HUES6 (cell line): ENCODE measurements around the gene GSG1.
A peak's percentile ranks its signal among the peaks of the same experiment; 100 is the strongest.

ENCODE experiments used
- H3K27ac ChIP-seq: 2 replicates; pipeline ENCODE4 v1.7.0; 2013; ENCODE audit warnings: low read depth, mild to moderate bottlenecking, low read length, inconsistent platforms
- H3K27me3 ChIP-seq: 2 replicates; pipeline ENCODE4 v1.6.1; 2013; ENCODE audit warnings: low read length; ENCODE audit not compliant: control insufficient read depth, insufficient read depth
- H3K36me3 ChIP-seq: 2 replicates; pipeline ENCODE4 v1.6.1; 2013; ENCODE audit warnings: low read length; ENCODE audit not compliant: control insufficient read depth, insufficient read depth
- H3K4me1 ChIP-seq: 2 replicates; pipeline ENCODE4 v1.6.1; 2013; ENCODE audit warnings: low read length; ENCODE audit not compliant: control insufficient read depth, insufficient read depth
- H3K4me3 ChIP-seq: 2 replicates; pipeline ENCODE4 v1.5.1; 2013; ENCODE audit warnings: low read depth, low read length
- H3K9ac ChIP-seq: one replicate; pipeline ENCODE4 v1.6.1; 2013; ENCODE audit warnings: mild to moderate bottlenecking, low read length
- H3K9me3 ChIP-seq: 2 replicates; pipeline ENCODE4 v1.6.1; 2013; ENCODE audit warnings: low read depth, low read length; ENCODE audit not compliant: control insufficient read depth, insufficient read depth

GSG1 gene

DNA sequence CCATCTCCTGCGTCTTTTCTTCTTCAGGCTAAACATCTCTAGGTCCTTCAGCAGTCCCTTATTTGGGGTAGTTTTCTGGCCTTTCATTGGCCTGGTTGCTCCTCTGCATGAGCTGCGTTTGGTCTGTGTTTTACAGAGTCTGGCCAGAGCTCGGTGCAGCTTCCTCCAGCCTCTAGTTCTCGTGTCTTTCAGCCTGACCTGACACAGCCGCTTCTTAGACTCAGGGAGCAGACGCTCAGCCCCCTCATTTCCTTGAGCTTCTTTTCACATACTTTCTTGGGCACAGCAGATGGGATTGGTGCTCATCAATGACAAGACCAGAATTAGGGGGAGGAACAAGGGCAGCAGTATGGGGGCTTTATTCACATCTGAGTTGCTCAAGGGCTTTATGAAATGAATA lies 13.6 kb upstream of the GSG1 start:
- no peaks in the 10 kb centered on the region for H3K36me3 ChIP-seq
- peaks cover 5% of the 10 kb centered on the region for H3K9me3 ChIP-seq
- no peak overlapping the region for H3K9ac ChIP-seq
- no peaks in the 10 kb centered on the region for H3K27me3 ChIP-seq
- H3K4me1 ChIP-seq, result peaks cover 23% of the 10 kb centered on the region
- H3K4me3 ChIP-seq, result no peak overlapping the region
- no peak overlapping the region for H3K27ac ChIP-seq

DNA sequence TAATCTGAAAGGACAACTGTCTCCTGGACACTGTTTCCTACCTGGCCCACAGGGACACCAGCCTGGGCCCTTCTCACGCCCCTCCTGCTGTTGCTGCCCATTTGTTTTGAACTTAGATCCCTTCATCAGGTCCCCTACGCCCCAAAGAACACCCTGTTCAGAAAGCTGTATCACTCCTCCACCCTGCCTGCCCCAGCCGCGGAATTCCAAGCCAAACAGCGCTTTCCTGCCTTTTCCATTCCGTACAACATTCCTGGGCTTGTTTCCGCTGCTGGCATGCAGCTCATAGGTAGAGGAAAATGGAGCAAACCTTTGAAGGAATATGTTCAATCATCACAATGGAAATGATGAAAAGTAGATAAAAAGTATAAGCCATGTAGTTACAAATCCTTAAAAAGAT lies 12.8 kb upstream of the GSG1 start:
- Histone ChIP-seq H3K4me1 (peaks cover 23% of the 10 kb centered on the region), H3K9me3 (peaks cover 7% of the 10 kb centered on the region), H3K27ac (no peak overlapping the region), H3K9ac (no peak overlapping the region), H3K4me3 (no peak overlapping the region), H3K36me3 (no peaks in the 10 kb centered on the region), H3K27me3 (no peaks in the 10 kb centered on the region)

DNA sequence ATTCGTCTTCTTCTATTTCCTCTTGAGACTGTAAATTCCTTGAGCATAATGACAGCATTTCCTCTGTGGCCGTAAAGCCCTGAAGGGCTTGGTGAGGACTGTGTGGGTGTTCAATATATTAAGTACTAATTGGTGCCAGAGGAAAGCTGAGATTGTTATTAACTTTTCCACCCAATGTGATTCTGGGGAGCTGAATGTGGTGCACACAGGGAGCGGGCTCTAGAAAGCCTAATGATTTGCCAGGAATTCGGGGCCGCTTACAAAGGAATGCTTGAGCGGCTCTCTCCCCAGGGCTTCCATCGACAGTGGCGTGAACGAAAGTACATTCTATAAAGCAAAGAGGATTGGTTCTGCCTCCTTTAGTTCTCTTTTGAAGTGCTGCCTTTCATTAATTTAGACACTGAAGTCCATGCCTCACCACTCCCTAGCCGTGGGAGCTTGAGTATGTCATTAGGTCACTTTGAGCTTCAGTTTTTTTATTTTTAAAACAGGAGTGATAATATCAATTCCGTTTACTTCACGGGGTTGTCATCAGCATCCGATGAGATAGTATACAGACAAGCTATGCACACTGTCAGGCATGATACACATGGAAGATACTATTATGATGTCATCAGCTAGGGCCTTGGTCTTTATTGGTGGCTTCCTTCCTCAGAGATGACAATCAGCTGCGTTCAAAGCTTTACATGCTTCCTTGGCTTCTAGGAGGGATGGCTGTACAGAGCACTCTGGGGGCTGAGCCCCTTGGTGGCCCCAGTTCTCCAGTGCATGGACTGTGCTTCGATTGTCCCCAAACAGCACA lies 11.0 kb upstream of the GSG1 start:
- Histone ChIP-seq H3K27me3 (no peaks in the 10 kb centered on the region), H3K4me3 (no peak overlapping the region), H3K4me1 (peaks cover 23% of the 10 kb centered on the region), H3K27ac (no peak overlapping the region), H3K9me3 (peaks cover 7% of the 10 kb centered on the region), H3K9ac (no peak overlapping the region), H3K36me3 (no peaks in the 10 kb centered on the region)

DNA sequence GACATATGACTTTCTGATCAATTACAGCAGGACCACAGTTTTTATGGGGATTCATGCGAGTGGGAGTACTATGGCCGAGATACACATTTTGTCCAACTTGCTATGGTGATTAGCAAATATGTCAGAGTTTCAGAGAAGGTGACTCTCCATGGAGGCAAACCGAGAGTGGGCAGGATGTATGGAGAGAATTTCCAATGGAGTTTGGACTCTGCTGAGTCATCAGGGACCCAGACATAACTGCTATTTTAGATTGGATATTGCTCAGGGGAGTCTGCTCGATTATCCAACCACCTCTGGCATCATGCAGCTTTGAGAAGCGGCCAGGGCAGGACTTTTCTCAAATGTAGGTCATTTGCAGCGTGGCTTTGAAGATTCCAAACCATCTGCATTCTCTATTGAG lies 9.5 kb upstream of the GSG1 start:
- Histone ChIP-seq H3K27me3 (no peaks in the 10 kb centered on the region), H3K9me3 (peaks cover 10% of the 10 kb centered on the region), H3K27ac (no peak overlapping the region), H3K36me3 (no peaks in the 10 kb centered on the region), H3K4me1 (peaks cover 23% of the 10 kb centered on the region), H3K9ac (no peak overlapping the region), H3K4me3 (no peak overlapping the region)

DNA sequence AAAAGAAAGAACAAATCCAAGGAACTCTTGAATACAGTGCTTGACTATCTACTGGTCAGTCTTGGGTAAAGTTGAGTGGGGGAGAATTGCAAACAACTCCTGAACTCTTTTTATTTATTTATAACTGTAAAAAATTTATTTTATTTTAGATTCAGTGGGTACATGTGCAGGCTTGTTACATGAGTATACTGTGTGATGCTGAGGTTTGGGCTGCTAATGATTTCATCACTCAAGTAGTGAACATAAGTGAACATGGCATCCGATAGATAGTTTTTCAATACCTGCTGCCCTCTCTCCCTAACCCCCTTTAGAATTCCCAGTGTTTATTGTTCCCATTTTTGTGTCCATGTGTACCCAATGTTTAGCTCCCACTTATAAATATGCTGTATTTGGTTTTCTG lies 3.2 kb upstream of the GSG1 start:
- Histone ChIP-seq H3K9me3 (0 out of 2 replicates have a peak, but pooled peaks cover 3% of the 10 kb centered on the region), H3K4me1 (peaks cover 13% of the 10 kb centered on the region; the same call in 1 of the 2 replicates), H3K9ac (no peak overlapping the region), H3K36me3 (no peaks in the 10 kb centered on the region), H3K27me3 (no peaks in the 10 kb centered on the region), H3K27ac (no peak overlapping the region), H3K4me3 (no peak overlapping the region)

DNA sequence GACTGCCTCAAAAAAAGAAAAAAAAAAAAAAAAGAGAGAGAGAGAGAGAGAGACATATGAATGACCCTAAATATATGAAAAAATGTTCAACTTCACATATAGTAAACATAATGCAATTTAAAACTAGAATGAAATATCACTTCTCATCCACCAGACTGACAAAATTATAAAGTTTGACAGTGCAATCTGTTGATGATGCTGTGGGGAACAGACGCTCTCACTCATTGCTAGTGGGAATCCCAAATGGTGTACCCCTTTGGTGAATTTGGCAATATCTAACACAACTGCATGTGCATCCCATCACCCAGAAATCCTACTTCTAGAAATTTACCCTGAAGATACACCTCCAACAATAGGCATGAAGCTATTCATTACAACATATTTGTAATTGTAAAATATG lies 2.3 kb upstream of the GSG1 start:
- Histone ChIP-seq H3K9ac (no peak overlapping the region), H3K27ac (no peak overlapping the region), H3K36me3 (no peaks in the 10 kb centered on the region), H3K4me3 (no peak overlapping the region), H3K27me3 (no peaks in the 10 kb centered on the region), H3K4me1 (peaks cover 14% of the 10 kb centered on the region), H3K9me3 (0 out of 2 replicates have a peak, but pooled peaks cover 3% of the 10 kb centered on the region)

DNA sequence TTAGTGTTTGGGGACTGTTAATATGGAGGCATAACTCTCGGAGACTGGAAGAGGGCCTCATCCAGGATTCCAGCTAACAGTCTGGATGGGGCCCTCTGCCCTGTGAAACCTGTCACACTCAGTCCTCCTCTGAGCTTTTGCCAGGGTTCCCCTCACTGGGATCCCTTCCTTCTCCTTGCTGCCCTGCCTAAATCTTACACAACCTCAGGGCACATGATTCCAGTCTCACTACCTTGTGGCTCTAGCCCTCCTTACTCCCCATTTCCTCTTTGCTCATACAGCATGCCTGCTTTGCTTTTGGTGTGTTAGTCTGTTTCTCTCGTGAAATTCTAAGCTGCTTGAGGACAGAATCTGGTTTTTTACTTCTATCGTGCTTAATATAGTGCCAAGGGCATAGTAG lies 942 bp upstream of the GSG1 start:
- H3K27me3 ChIP-seq, result no peaks in the 10 kb centered on the region
- no peaks in the 10 kb centered on the region for H3K36me3 ChIP-seq
- H3K9me3 ChIP-seq, result 0 out of 2 replicates have a peak, but pooled peaks cover 3% of the 10 kb centered on the region
- no peak overlapping the region for H3K27ac ChIP-seq
- H3K4me1 ChIP-seq, result peaks cover 27% of the 10 kb centered on the region
- H3K9ac ChIP-seq, result no peak overlapping the region
- H3K4me3 ChIP-seq, result no peak overlapping the region

DNA sequence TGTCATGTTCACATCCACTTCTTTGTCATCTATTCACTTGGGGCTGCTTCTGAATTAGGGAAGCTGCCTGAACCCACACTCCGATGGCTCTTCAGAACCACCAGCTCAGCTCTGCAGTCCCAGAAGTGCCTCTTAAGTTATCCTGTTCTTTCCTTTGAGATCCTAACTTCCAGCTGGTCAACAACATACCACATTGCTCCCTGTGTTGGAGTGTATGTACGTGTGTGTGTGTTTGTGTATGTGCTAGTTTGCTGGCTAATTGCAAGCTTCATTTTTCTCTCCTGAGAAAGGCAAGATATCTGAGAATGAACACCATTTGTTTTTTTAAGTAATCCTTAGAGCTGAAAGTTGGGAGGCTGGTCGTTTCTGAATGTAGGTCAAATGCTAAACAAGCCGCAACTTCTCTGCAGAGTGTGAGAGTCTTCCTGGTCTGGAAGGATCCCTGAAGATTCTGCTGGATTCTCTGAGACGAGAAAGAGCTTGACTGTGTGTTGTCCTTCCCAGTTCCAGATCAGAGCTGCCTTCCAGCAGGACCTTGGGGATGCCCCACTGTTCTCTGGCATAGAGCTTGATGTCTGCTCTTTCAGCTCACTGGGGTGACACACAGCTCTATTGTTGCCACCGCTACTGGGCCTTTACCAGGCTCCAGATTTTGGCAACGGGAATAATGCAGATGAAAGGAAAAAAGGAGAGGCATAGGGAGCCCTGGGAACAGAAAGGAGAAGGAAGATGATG lies 839 bp downstream of the GSG1 start:
- Histone ChIP-seq H3K27me3 (no peaks in the 10 kb centered on the region), H3K9me3 (no peaks in the 10 kb centered on the region), H3K9ac (no peak overlapping the region), H3K4me3 (0 out of 2 replicates have a peak overlapping the region, but pooled peaks have one; percentile 14), H3K27ac (no peak overlapping the region), H3K4me1 (peaks cover 41% of the 10 kb centered on the region), H3K36me3 (no peaks in the 10 kb centered on the region)

DNA sequence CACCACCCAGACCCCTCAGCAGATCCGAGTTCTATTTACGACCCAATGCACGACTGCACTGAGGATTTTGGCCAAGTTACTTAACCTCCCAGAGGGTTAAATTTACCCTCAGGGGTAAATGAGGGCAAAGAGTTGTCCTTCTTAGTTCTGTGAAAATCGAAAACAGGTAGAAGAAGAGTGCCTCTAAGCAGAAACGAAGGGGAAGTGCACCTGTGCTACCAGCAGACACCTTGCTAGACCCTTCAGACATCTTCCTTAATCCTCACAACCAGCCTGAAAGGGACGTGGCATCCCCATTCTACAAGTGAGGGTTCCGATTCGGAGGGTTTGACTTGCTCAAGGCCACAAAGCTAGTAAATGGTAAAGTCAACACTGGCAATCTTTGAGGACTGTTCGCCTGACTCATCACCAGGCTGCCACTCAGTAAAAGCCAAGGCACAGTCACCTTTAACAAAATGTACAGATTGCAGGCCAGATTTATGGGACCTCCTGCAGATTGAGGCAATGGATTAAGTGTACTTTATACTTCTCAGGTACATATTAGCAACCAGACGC lies 1.6 kb downstream of the GSG1 start:
- H3K36me3 ChIP-seq, result no peaks in the 10 kb centered on the region
- H3K4me3 ChIP-seq, result peak overlapping the region; percentile 78
- H3K9ac ChIP-seq, result peak overlapping the region; percentile 83
- no peaks in the 10 kb centered on the region for H3K27me3 ChIP-seq
- H3K4me1 ChIP-seq, result peaks cover 41% of the 10 kb centered on the region
- H3K9me3 ChIP-seq, result no peaks in the 10 kb centered on the region
- H3K27ac ChIP-seq, result peak overlapping the region; percentile 72; the same call in 1 of the 2 replicates

DNA sequence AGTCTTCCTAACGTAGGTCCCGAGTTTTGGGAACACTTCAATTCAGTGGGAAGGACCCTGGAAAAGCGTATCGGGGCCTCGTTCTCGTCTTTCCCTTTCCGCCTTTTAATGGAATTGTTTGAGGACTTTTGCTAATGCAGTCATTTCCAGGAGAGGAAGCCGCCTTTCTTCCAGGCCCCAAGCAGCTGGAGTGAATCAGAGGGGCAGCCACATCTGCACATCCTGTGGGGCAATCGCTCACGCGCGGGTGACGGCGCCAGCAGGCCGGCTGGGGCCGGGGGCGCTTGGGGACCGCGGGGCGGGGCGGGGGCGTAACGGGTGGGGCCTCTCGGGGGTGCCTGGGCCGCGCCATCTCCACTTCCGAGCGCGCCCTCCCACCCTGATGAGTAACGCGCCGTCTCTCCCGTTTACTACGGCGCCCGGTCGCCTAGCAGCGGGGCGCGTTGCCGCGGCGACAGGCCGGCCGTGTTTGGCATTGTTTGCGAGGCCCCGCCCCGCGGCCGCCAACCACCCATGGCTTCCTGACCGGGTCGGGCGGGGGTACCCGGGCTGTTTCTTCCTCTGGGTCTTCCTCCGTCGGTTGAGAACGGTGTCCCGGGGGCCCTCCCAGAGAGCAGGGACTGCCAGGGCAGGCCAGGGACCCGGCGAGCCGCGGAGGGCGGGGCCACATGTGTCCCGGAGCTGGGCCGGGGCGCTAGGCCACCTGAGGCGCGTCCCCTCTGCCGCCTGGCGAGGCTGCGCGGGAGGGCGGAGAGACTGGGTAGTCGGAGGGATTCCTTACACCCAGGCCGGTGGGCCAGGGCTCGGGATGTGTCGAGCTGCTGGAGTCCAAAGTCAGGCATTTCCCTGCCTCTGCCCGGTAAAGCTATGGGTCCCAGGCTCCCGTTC lies 2.3 kb downstream of the GSG1 start:
- Histone ChIP-seq H3K27ac (peak overlapping the region; percentile 72), H3K9me3 (no peaks in the 10 kb centered on the region), H3K4me3 (peak overlapping the region; percentile 78), H3K27me3 (no peaks in the 10 kb centered on the region), H3K9ac (peak overlapping the region; percentile 83), H3K4me1 (peaks cover 41% of the 10 kb centered on the region), H3K36me3 (no peaks in the 10 kb centered on the region)
